CD4-positive, alpha-beta T cell treated with Interleukin-15 for 4 hours (primary cell): ENCODE data around the gene NUP98.

ENCODE experiments used
- DNase-seq: peaks from one replicate; pipeline ENCODE4 v3.0.0-alpha.2; 2020; ENCODE audit warnings: low spot score

NUP98 gene

DNA sequence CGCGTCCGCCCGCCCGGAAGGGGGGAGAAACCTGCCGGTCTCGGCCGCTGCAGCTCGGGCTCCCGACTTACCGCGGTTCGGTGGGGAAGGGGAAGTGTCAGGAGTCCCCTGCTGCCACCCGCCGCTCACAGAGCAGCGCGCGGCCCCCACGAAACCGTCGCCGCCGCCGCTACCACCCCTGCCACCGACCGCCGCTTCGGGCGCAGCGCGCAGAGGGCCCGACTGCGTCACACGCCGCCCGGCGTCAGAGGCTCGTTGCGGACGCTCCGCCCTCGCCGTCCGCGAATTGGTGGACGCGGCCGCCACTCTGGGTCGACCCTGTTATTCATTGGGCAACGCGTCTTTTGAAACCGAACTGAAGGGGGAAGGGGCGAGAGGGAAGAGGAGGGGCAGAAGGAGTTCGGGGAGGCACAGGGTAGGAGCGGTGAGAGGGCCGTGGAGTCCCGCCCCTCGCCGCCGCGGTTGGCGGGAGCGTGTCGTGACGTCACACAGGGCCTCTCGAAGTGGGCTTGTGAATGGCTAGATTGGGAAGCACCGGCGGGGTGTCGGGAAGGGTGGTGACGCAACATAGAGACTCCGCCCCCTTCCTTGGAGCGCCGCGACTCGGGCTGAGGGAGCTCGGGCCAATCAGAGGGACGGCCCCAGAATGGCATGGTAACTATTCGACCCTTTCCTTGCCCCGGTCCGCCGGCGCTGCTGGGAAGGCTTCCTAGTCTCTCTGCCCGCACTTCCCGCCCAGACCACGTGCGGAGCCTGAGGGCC, at the start of gene NUP98:
Gene NUP98, minus strand, starts transcription at position 226 of the 762 bp plus-strand sequence. CDS start 15,437 bp downstream, outside the sequence.
- peak; percentile 100 for DNase-seq

DNA sequence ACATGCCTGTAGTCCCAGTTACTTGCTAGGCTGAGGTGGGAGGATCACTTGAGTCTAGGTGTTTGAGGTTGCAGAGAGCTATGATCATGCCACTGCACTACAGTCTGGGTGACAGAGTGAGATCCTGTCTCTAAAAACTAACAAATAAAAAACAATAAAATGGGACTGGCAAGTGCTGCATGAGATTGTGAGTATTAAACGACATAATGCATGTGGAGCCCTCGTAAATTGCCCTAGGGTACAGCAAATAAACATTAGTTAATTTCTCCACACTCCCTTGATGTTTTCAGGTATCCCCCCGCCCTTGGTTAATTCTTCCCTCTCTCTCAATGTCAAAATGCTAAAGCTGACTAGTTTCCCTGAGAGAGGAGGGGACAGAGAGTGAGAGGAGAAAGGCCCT, 48.3 kb upstream of the NUP98 start:
- DNase-seq = no peak

DNA sequence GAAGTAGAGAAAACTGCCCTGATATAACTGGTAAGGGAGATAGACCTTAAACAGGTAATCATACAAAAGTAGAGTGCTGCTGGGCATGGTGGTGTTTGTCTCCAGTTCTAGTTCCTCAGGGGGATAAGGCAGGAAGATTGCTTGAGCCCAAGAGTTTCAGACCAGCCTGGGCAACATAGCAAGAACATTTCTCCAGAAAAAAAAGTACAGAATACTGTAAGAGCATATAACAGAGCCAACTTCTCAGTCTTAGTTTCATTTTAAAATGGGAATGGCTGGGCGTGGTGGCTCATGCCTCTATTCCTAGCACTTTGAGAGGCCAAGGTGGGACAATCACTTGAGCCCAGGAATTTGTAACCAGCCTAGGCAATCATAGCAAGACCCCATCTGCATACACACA, 47.9 kb upstream of the NUP98 start:
- DNase-seq = no peak

DNA sequence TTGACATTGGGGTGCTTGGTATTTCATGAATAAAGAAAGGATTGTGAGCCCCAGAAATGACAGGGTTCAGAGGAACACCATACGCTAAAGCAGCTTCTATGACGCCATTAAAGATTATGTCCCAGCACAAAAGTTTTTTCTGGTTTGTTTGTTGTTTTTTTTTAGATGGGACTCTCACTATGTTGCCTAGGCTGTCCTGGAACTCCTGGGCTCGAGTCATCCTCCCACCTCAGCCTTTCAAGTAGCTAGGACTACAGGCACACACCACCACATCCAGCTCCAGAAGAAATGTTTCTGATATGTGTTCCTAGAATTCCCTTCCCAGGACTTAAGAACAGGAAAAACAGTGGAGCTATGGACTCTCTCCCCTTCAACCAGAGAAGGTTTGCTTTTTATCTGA, 46.0 kb upstream of the NUP98 start:
- no peak for DNase-seq

DNA sequence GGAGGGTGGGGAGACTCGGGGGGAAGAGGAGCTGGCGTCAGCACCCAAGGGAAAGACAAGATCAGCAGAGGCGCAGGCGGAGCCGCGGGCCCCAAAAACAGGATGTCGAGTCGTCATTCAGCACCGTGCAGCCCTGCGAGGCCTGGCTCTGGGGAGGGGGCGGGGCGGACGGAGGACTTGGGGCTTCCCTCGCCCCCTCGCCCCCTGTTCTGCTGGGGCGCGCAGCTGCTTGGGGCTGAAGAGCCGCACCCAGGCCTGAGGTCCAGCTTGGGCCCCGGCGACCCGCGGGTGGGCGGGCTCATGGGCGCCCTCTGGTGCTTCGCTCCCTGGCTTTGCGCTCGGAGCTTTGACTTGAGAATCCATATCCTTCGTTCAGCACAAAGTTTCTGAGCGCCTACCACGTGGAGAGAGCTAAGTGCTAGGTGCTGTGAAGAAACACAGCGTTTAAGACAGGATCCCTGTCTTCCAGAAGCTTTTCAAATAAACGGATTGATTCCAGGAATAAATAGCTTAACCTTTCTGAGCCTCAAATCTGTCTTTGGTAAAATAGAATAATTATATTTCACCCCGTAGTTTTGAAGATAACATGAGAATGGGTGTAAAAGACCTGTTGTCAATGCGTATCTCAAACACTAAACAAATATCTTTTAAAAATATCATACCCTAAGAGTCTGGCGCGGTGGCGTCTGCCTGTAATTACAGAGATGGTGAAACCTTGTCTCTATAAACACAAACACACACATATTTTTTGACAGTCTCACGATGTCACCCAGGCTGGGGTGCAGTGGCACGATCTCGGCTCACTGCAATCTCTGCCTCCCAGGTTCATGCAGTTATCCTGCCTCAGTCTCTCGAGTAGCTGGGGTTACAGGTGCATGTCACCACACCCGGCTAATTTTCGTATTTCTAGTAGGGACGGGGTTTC, 44.3 kb upstream of the NUP98 start:
- peak; percentile 93 for DNase-seq

DNA sequence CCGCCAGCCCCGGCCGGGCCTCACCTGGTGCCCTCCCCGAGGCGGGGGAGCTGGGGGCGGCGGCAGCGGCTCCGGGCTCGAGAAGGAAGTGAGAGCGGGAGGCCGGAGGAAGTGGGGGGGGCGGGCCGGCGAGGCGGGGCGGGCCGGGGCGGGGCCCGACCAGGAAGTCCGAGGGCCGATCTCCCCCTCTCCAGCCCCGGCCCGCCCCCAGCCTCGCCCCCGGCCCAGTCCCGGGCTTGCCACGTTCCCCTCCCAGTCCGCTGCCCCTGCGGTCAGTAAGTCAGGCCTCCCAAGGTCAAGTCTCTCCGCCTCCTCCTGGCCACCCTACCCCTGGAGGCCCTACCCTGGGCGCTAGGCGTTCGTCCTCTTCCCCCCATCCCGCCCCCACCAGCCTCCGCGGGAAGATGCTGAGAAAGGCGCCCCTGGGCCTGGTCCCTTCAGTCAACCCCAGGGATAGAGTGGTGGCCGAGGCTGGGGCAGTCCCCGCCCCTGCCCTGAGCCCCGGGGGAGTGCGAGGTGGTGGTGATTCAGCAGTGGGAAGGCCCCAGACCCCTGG, 43.6 kb upstream of the NUP98 start, which contains the start of gene RHOG:
Gene RHOG, minus strand, starts transcription at position 90 of the 556 bp plus-strand sequence. CDS start 12,821 bp downstream, outside the sequence.
- DNase-seq = no peak

DNA sequence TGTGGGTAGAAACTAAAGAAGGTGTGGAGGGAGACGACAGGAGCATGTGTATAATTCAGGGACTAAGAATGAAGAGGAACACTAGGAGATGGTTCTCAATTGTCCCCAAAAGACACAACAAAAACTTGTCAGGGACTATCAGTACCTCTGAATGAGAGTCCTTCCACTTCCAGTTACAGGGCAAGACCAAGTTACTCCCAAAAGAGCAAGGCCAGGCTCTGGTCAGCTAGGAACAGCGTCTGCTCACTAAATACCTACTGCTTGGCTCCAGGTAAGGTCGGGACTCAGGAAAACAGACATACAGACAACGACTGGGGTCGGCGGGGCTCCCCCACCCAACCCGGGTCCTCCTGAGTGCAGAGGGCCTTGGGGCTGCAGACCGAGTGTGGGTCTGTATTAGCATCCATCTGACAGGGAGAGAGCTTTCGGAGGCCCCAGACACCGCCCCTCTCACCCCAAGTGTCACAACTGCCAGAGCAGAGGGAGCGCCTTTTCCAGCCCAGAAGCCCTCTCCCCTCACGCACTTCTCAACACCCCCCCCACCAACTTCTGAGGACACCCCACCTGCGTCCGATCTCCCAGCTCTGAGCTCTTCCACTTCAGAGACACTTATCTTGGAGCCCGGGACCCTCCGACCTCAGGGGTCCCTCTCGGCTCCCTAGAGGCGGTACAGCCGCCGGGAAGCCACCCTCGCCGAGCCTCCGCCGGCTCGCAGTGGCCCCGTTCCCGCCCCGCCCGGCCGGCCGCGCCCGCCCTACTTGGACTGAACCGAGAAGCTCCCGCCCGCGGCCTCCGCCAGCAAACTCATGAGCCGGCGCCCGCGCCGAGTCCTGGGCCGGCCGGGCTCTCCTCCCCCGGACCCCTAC, 42.9 kb upstream of the NUP98 start:
- peak; percentile 30 for DNase-seq

DNA sequence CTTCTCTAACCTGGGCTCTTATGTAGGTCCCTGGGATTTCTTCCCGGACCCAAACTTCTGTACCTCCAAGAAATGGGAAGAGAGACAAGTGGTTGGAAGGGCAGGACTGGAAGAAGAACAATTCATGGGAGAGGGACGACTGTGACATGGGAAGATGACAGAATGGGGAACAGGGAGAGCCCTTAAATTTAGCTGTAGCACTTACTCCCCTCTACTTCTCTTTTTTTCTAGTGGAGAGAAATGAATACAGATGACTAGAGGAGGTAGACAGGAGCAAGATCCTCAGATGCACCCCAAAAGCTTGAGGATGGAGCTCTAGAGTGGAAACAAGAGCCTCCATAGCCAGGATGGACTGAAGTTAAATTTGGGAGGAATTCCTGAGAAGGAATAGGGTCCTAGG, 41.1 kb upstream of the NUP98 start:
- no peak for DNase-seq

DNA sequence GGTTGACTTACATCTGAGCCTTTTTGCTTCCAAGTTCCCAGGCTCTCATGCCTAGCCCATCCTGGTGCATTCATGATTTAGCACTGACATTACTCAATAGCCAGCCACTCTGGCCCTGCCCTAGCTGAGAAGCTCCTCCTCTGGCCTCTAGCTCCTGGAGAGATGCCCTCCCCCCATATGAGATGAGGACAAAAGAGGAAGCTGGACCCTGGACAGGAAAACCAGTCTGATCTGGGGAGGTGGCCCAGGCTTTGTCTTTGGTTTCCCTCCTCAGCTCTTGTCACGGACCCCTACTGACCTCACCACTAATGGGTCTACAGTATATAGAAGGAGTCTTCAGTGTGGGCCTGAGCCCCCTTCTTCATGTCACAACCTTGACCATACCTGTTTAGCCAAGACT, 40.4 kb upstream of the NUP98 start:
- no peak for DNase-seq

DNA sequence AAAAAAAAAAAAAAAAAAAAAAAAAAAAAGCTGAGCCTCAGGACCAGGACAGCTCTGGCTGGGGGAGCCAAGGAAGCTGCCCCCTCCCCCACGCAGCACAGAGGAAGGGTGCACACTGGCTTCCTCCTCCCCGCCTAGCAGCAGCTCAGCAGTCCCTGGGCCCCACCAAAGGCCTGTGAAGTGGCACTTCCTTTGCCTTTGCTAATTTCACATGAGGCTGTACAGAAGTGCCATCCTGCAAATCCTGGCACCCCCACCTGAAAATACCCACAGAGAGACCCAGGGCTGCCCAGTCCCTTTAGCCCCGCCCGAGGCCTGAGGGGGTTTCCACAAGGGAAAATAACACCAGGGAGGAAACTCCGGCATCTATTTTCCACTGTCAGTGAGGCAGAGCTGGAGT, 39.5 kb upstream of the NUP98 start:
- peak; percentile 41 for DNase-seq

DNA sequence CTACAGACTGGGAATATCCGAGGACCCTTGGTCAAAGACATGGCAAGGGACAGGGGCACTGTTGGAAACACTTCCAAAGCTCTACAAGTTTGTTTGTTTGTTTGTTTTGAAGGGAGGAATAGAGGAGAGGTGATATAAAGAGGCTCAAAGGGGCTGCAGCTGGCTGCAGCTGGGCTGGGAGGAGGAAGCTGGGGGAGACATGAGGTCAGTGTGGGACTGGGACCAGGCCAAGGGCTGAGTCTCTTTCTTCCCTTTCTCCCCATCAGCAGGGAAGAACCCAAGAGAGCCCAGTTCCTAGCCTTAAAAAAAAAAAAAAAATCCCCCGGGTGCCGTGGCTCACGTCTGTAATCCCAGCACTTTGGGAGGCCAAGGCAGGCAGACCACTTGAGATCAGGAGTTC, 38.4 kb upstream of the NUP98 start:
- DNase-seq = no peak

DNA sequence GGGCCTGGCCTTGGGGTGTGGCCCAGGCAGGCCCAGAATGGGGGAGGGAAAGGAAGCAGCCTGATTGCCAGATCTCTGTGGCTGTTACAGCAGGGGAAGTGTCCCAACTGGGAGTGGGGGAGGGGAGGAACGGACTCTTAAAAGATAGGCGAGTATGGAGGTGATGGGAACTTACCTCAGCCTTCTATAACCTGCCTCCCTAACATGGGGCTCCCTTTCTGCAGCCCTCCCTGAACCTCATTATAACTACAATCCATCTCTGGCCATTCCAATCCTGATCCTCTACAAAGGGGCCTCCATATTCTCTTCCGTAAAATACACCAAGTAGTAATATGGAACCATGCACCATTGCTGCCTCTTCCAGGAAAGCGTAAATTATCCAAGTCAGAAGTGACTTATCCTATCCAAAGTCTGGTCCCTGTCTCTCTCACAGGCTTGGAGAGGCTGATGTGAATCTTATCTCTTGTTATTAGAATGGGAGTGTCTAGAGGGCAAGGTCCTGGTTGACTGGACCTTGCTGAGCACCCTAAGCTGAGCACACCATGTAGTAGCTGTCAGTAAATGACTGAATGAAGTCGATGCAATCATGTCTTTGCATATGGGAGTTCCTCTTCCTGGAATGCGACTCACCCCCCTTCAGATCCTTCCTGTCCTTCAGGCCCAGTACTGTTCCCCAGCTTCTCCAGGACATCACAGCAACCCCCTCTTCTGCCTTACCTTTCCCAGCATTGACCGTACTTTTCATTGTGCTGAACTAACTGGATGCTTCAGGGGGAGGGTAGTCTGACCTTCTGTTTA, 37.5 kb upstream of the NUP98 start:
- no peak for DNase-seq

DNA sequence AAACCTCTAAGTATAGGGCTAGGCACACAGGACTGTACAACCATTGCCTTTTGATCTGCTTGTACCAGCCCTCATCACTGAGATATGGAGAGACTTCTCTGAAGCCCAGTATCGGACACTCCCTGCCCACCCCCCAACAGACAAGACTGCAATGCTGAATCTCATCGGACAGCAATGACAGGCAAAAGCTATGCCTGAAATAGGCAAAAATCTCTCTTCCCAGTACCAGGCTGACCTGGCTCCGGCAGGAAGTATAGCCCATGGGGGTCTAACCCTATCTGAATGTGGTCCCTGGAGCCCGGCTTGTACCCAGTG, 37.0 kb upstream of the NUP98 start:
- DNase-seq = no peak

DNA sequence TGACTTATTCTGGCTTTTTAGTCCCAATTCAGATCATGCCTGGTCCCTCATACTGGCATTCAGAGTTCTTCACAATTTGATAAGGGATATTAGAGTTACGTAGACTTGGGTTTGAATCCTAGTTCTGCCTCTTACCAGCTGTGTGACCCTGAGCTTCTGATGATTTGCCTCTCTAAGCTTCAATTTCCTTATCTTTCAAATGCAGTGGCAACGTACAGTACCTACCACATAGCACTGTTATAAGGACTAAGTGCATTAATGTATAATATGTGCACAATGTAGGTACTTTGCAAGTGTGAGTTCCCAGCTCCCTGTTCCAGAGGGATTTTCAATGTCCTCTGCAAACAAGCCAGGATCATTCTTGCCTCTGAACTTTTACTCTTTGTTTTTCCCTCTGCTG, 36.1 kb upstream of the NUP98 start:
- no peak for DNase-seq

DNA sequence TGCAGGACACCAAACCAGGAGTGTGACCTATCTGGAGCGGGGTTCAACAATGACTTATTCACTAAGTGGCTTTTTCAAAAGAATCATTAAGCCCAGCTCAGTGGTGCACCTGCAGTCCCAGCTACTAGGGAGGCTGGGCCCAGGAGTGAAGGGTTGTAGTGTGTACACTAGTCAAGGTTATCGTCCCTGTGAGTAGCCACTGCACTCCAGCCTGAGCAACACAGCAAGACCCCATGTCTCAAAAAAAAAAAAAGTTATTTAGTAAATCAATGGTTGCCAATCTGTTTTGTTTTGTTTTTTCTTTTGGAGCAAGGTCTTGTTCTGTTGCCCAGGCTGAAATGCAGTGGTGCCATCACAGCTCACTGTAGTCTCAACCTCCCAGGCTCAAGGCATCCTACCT, 35.5 kb upstream of the NUP98 start:
- DNase-seq = no peak

DNA sequence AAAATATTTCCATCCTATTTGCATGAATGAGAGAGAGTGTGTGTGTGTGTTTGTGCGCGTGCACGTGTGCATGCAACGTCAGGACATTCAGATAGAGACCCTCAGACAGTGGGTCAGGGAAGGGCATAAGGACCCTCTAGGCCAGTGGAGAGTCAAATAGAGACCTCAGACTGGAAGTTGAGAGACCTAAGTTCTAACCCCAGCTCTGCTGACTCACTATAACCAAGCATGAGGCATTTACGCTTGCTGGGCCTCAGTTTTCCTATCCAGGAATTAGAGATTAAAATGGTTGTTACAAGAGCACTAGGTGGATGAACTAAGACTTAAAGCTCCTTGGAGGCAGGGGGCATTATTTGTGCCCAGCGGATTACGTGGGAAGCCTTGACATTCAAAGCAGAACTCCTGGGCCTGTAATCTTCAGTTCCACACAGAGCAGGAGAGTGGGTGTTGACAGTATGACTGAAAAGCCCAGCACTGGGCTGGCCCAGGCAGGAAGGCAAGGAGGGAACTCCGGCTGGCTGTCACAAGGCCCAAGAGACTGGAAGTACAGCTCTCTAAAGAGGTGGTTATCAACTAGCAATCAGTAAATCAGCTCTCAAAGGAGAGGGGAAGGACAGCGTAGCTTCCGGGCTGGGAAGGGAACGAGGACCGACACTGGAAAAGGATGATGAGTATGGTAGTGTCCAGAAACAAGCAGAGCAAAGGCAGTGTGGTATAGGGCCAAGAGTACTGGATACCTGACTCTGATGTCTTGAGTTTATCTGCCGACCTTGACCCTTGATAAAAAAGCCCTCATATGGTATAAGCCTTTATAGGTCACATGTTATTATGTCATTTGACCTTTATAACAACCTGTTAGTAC, 34.3 kb upstream of the NUP98 start:
- DNase-seq = no peak

DNA sequence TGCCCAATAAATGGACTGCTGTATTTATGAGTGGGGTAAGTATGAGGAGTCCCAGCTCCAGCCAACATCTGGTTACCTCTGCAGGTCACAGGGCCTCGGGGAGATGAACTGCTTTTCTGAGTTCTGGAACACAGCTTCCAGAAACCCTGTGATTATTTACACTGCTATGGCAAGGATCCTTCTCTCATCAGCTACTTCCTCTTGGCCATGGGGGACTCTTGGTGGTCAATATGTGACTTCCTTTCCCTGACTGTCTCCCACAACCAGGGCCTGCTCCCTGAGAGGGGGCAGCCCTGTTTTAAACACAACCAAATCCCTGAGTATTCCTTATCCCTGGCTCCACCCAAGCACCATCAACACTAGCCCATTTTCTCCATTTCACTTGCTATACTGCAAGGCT, 33.4 kb upstream of the NUP98 start:
- DNase-seq = no peak

DNA sequence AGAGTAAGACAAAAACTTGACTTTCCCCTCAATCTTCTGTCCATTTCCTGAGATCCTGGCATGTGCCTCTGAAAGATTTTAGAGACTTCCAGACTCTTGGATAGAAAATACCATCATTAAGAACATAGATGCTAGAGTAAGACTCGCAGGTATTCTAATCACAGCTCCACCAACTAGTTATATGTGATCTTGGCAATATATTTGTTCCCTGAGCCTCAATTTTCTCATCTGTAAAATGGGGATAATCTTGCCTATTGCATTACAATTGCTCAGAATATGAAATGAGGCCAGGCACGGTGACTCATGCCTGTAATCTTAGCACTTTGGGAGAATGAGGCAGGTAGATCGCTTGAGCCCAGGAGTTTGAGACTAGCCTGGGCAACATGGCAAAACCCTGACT, 32.7 kb upstream of the NUP98 start:
- no peak for DNase-seq

DNA sequence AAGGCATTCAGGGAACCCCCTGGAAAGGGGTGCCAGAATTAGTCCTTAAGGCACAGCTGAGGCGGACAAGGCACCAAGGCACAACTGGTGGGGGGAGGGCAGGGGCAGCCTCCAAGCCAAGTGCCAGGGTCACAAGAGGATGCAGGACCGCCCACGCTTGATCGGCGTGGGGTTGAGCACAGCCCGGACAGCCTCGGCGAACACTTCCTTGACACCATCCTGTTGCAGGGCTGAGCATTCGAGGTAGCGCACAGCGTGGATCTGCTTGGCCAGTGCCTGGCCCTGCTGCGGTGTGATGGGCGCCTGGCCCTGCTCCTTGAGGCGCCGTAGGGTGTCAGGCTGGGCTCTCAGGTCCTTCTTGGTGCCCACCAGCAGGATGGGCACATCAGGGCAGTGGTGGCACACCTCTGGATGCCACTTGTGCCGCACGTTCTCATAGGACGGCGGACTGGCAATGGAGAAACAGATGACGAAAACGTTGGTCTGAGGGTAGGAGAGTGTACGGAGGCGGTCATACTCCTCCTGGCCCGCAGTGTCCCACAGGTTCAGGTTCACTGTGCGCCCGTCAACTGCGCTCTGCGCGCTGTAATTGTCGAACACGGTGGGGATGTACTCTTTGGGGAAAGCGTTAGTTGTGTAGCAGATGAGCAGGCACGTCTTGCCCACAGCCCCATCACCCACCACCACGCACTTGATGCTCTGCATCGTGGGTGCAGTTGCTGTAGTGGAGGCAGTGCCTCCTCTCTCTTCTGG, 30.3 kb upstream of the NUP98 start:
- no peak for DNase-seq
